Measurements from ENCODE around the gene MBD2. TPM values are rescaled to one million over a fixed set of nuclear protein-coding genes. Genes with fewer than 3 reads are reported as not detected.

The MBD2 gene
- total RNA-seq, 2 experiments from 2014 or later, result 101 to 102 TPM

- H3K36me3 Mint-ChIP-seq (ENCODE audit: low read depth), result no peaks in the 10 kb centered on the region
- TF ChIP-seq CTCF (IDR thresholded peaks at IDR 0.05), result no peak
- ChIA-PET POLR2A (no interaction called here), CTCF (interaction anchor here (1.0 to 1.7 kb wide), 2 partner anchors 17 to 29 kb away, joined by 3 to 4 read pairs; no protein-coding TSS in a partner anchor)
- H3K9me3 Mint-ChIP-seq, result peaks cover 4% of the 10 kb centered on the region
- DNase-seq, result no peak
- ATAC-seq, result no peak
- no peak overlapping the region for H3K27ac Mint-ChIP-seq
- H3K4me3 Mint-ChIP-seq, result no peak overlapping the region
- intact Hi-C loops (cut with micrococcal nuclease), result no loop called here
- H3K27me3 Mint-ChIP-seq, result peaks cover 2% of the 10 kb centered on the region
- no peaks in the 10 kb centered on the region for H3K4me1 Mint-ChIP-seq (ENCODE audit: low read depth)
Observed at GRCh38 chr18:54102123-54102522, 122.3 kb downstream of the MBD2 start.

Other genes with a start within 250 kb of the MBD2 start
- gene POLI, start 44.8 kb upstream of the MBD2 start, total RNA-seq, result 10 to 100 TPM; 10.2 to 15.3 TPM
- gene STARD6, start 133.2 kb upstream of the MBD2 start, total RNA-seq, result not detected
- 1 to 10 TPM; 7.3 to 7.6 TPM for gene C18orf54, start 133.2 kb upstream of the MBD2 start, total RNA-seq